Head of caudate nucleus (tissue), 42 donors: ENCODE measurements around the gene RNF125.

ENCODE experiments used
- DNase-seq, 42 donors: peaks; one replicate each; pipeline versions ENCODE4 v3.0.0 to v3.0.0-alpha.2; 2020 to 2021; ENCODE audit warnings: mixed read lengths in 7 of 42
- intact Hi-C: fragments of 100-400 bp; cut with DNase I; formaldehyde crosslinking; loops from one replicate; pipeline ENCODE4 v1.15.0; 2022

The RNF125 gene

GRCh38 chr18:32122039-32122438 is 103.4 kb downstream of the RNF125 start:
- no peak for DNase-seq
- intact Hi-C loops = no loop called here
